H9 (cell line): ENCODE measurements around the gene SV2C. TPM values are rescaled to one million over a fixed set of nuclear protein-coding genes. Genes with fewer than 3 reads are reported as not detected.

Source experiments
- DNase-seq: peaks from one replicate; pipeline ENCODE4 v3.0.0-alpha.2; 2017
- H2AFZ ChIP-seq: one replicate; pipeline ENCODE4 v1.6.1; 2013; ENCODE audit warnings: mild to moderate bottlenecking, low read length, control low read depth, moderate library complexity
- H2AK5ac ChIP-seq: 2 replicates; pipeline ENCODE4 v1.6.1; 2013; ENCODE audit warnings: low read length, control low read depth, mixed read lengths; ENCODE audit not compliant: insufficient read length
- H2BK120ac ChIP-seq: one replicate; pipeline ENCODE4 v1.6.1; 2013; ENCODE audit warnings: low read depth, mild to moderate bottlenecking, low read length, control low read depth, inconsistent platforms; ENCODE audit not compliant: poor library complexity, severe bottlenecking
- H2BK12ac ChIP-seq: 2 replicates; pipeline ENCODE4 v1.6.1; 2013; ENCODE audit warnings: low read length, control low read depth, mixed read lengths, low read depth; ENCODE audit not compliant: insufficient read length
- H2BK15ac ChIP-seq: 2 replicates; pipeline ENCODE4 v1.6.1; 2013; ENCODE audit warnings: low read depth, low read length, control low read depth
- H2BK20ac ChIP-seq: one replicate; pipeline ENCODE4 v1.6.1; 2013; ENCODE audit warnings: low read depth, mild to moderate bottlenecking, low read length, control low read depth, inconsistent platforms; ENCODE audit not compliant: poor library complexity, severe bottlenecking
- H2BK5ac ChIP-seq: 2 replicates; pipeline ENCODE4 v1.6.1; 2013; ENCODE audit warnings: low read length, control low read depth, mixed read lengths; ENCODE audit not compliant: insufficient read length
- H3K14ac ChIP-seq: 2 replicates; pipeline ENCODE4 v1.6.1; 2013; ENCODE audit warnings: low read length, control low read depth; ENCODE audit not compliant: insufficient read depth
- H3K18ac ChIP-seq: 2 replicates; pipeline ENCODE4 v1.6.1; 2013; ENCODE audit warnings: low read depth, mild to moderate bottlenecking, mixed read lengths, low read length, control low read depth; ENCODE audit not compliant: insufficient read length
- H3K23ac ChIP-seq: 2 replicates; pipeline ENCODE4 v1.6.1; 2013; ENCODE audit warnings: low read length, control low read depth, mixed read lengths, low read depth; ENCODE audit not compliant: insufficient read length
- H3K23me2 ChIP-seq: 2 replicates; pipeline ENCODE4 v1.6.1; 2013; ENCODE audit warnings: low read depth, mild to moderate bottlenecking, mixed read lengths, low read length, control low read depth; ENCODE audit not compliant: insufficient read length, poor library complexity, severe bottlenecking
- H3K27ac ChIP-seq: 2 replicates; pipeline ENCODE4 v1.5.1; 2013; ENCODE audit warnings: low read length, control low read depth, mixed read lengths, low read depth; ENCODE audit not compliant: insufficient read length
- H3K27me3 ChIP-seq: 2 replicates; pipeline ENCODE4 v1.6.1; 2013; ENCODE audit warnings: low read length, control low read depth, inconsistent platforms; ENCODE audit not compliant: insufficient read depth
- H3K4ac ChIP-seq: 2 replicates; pipeline ENCODE4 v1.6.1; 2013; ENCODE audit warnings: low read depth, mild to moderate bottlenecking, control low read depth, inconsistent platforms, low read length, moderate library complexity
- H3K4me1 ChIP-seq: 2 replicates; pipeline ENCODE4 v1.6.1; 2013; ENCODE audit warnings: low read length, control low read depth, inconsistent platforms; ENCODE audit not compliant: insufficient read depth
- H3K4me2 ChIP-seq: 2 replicates; pipeline ENCODE4 v1.6.1; 2013; ENCODE audit warnings: low read length, control low read depth, mixed read lengths; ENCODE audit not compliant: insufficient read length, insufficient read depth
- H3K56ac ChIP-seq: 2 replicates; pipeline ENCODE4 v1.6.1; 2013; ENCODE audit warnings: low read depth, mild to moderate bottlenecking, mixed read lengths, low read length, control low read depth; ENCODE audit not compliant: insufficient read length
- H3K79me1 ChIP-seq: 2 replicates; pipeline ENCODE4 v1.6.1; 2013; ENCODE audit warnings: low read depth, mild to moderate bottlenecking, moderate library complexity, low read length, control low read depth, inconsistent platforms; ENCODE audit not compliant: insufficient read depth, poor library complexity, severe bottlenecking
- H3K79me2 ChIP-seq: 2 replicates; pipeline ENCODE4 v1.6.1; 2013; ENCODE audit warnings: low read length, control low read depth, inconsistent platforms; ENCODE audit not compliant: insufficient read depth
- H3K9ac ChIP-seq: 2 replicates; pipeline ENCODE4 v1.6.1; 2013; ENCODE audit warnings: low read length, control low read depth, mixed read lengths; ENCODE audit not compliant: insufficient read length; ENCODE audit errors: extremely low read depth
- H3K9me3 ChIP-seq: one replicate; pipeline ENCODE4 v1.6.1; 2013; ENCODE audit warnings: low read depth, low read length, inconsistent platforms; ENCODE audit not compliant: control insufficient read depth
- H3T11ph ChIP-seq: one replicate; pipeline ENCODE4 v1.6.1; 2013; ENCODE audit warnings: mild to moderate bottlenecking, low read length, control low read depth, inconsistent platforms
- H4K20me1 ChIP-seq: one replicate; pipeline ENCODE4 v1.6.1; 2013; ENCODE audit not compliant: control insufficient read depth, insufficient read length, insufficient read depth
- H4K5ac ChIP-seq: 2 replicates; pipeline ENCODE4 v1.6.1; 2013; ENCODE audit warnings: low read depth, mild to moderate bottlenecking, mixed read lengths, low read length, control low read depth; ENCODE audit not compliant: insufficient read length
- H4K8ac ChIP-seq: replicated peaks from 2 replicates; pipeline ENCODE4 v1.6.1; 2013; ENCODE audit warnings: low read length, control low read depth, mixed read lengths, low read depth; ENCODE audit not compliant: insufficient read length
- H4K91ac ChIP-seq: 2 replicates; pipeline ENCODE4 v1.6.1; 2013; ENCODE audit warnings: low read depth, mild to moderate bottlenecking, moderate library complexity, mixed read lengths, low read length, control low read depth; ENCODE audit not compliant: insufficient read length
- H3K27ac Mint-ChIP-seq, 3 experiments: 2 replicates in 2 of 3; 3 replicates in 1 of 3; pipeline ENCODE4 v1.8.0; 2020 to 2021; ENCODE audit warnings: mixed read lengths in 3 of 3, mild to moderate bottlenecking in 1 of 3, moderate library complexity in 1 of 3
- H3K27me3 Mint-ChIP-seq: 2 replicates; pipeline ENCODE4 v1.8.0; 2021; ENCODE audit warnings: low read depth, mild to moderate bottlenecking, moderate library complexity, mixed read lengths
- H3K36me3 Mint-ChIP-seq, 3 experiments: 2 replicates in 2 of 3; 3 replicates in 1 of 3; pipeline ENCODE4 v1.8.0; 2020 to 2021; ENCODE audit warnings: low read depth in 3 of 3, mixed read lengths in 3 of 3; ENCODE audit not compliant: insufficient read depth in 1 of 3
- H3K4me1 Mint-ChIP-seq, 2 experiments: 2 replicates each; pipeline ENCODE4 v1.8.0; 2020; ENCODE audit warnings: mixed read lengths in 2 of 2
- H3K4me3 Mint-ChIP-seq, 2 experiments: 2 replicates in 1 of 2; 3 replicates in 1 of 2; pipeline ENCODE4 v1.8.0; 2020 to 2021; ENCODE audit warnings: mild to moderate bottlenecking in 2 of 2, mixed read lengths in 2 of 2, moderate library complexity in 1 of 2
- H3K9me3 Mint-ChIP-seq, 2 experiments: 2 replicates in 1 of 2; 3 replicates in 1 of 2; pipeline ENCODE4 v1.8.0; 2020; ENCODE audit warnings: mild to moderate bottlenecking in 2 of 2, mixed read lengths in 2 of 2, moderate library complexity in 1 of 2
- CTCF ChIP-seq: fragments of 200-600 bp; sonication (generic); conservative IDR thresholded peaks from 3 replicates; pipeline ENCODE4 v1.8.0; 2021; ENCODE audit warnings: antibody characterized with exemption, mild to moderate bottlenecking
- WGBS: extraction: QIAGEN DNeasy Blood & Tissue Kit; methylation state at CpG from one replicate; pipeline ENCODE4 v1.1.7; 2013; ENCODE audit warnings: missing lambda C conversion rate, low lambda C conversion rate, mixed read lengths; ENCODE audit not compliant: insufficient read length; ENCODE audit errors: extremely low coverage; 5-methylcytosine and 5-hydroxymethylcytosine counted together
- total RNA-seq: library from RNA; stranded (reverse); gene quantifications from 2 replicates; pipeline ENCODE4 v1.2.1, GENCODE V29; 2021

The SV2C gene
- total RNA-seq, 1 experiment from 2014 or later: 0.09 TPM

- Histone ChIP-seq H3T11ph (no peak overlapping the region), H2BK15ac (no peak overlapping the region), H2BK12ac (no peak overlapping the region), H4K5ac (no peak overlapping the region), H4K8ac (no peak overlapping the region), H2AFZ (no peak overlapping the region), H2BK5ac (no peak overlapping the region), H2BK20ac (no peak overlapping the region), H3K79me2 (no peaks in the 10 kb centered on the region), H3K27ac (no peak overlapping the region), H2BK120ac (no peak overlapping the region), H3K56ac (no peak overlapping the region), H3K4ac (no peak overlapping the region), H3K18ac (no peak overlapping the region), H3K9ac (no peak overlapping the region), H3K14ac (no peak overlapping the region), H3K23ac (no peak overlapping the region), H2AK5ac (no peak overlapping the region), H3K79me1 (no peaks in the 10 kb centered on the region), H3K27me3 (no peaks in the 10 kb centered on the region), H4K91ac (no peak overlapping the region), H3K4me2 (no peak overlapping the region), H3K23me2 (no peaks in the 10 kb centered on the region), H4K20me1 (no peaks in the 10 kb centered on the region), H3K9me3 (no peaks in the 10 kb centered on the region), H3K4me1 (no peaks in the 10 kb centered on the region)
- no peak for TF ChIP-seq CTCF
- no CpG with 5 or more reads among the region's 8 CpGs for WGBS
- Mint-ChIP-seq H3K4me3 (no peak overlapping the region), H3K36me3 (no peaks in the 10 kb centered on the region), H3K9me3 (no peaks in the 10 kb centered on the region), H3K4me1 (peaks cover 6 to 12% of the 10 kb centered on the region in 2 experiments), H3K27ac (no peak overlapping the region), H3K27me3 (no peaks in the 10 kb centered on the region)
- no peak for DNase-seq
Observed at GRCh38 chr5:76351577-76351976, 268.4 kb downstream of the SV2C start.
